Stimulated activated effector memory CD8-positive, alpha-beta T cell treated with anti-CD3 and anti-CD28 coated beads, Interleukin-12 subunit alpha, Interleukin-12 subunit beta, amount 100 ng/mL, for 72 hours (primary cell): ENCODE measurements around the gene SERPINA3.

ENCODE experiments used
- ATAC-seq: fragments of 150-1000 bp; cut with Tn5 transposase; 2 replicates; pipeline ENCODE4 v1.10.0; 2021
- DNase-seq, 2 donors: peaks; one replicate each; pipeline ENCODE4 v3.0.0; 2021 to 2022; ENCODE audit warnings: low spot score in 2 of 2
- H3K27ac Mint-ChIP-seq: one replicate; pipeline ENCODE4 v1.8.0; 2022; ENCODE audit warnings: mild to moderate bottlenecking, mixed read lengths
- H3K36me3 Mint-ChIP-seq: one replicate; pipeline ENCODE4 v1.8.0; 2022; ENCODE audit warnings: mild to moderate bottlenecking, mixed read lengths
- H3K4me1 Mint-ChIP-seq: one replicate; pipeline ENCODE4 v1.8.0; 2022; ENCODE audit warnings: mixed read lengths
- H3K4me3 Mint-ChIP-seq: one replicate; pipeline ENCODE4 v1.8.0; 2022; ENCODE audit warnings: mild to moderate bottlenecking, mixed read lengths
- H3K9me3 Mint-ChIP-seq: one replicate; pipeline ENCODE4 v1.8.0; 2022; ENCODE audit warnings: mixed read lengths

SERPINA3 gene

GRCh38 chr14:94665544-94665943, 53.4 kb downstream of the SERPINA3 start:
- peaks cover 3% of the 10 kb centered on the region for H3K9me3 Mint-ChIP-seq

GRCh38 chr14:94670692-94671285, 58.6 kb downstream of the SERPINA3 start:
- Mint-ChIP-seq H3K9me3 (no peaks in the 10 kb centered on the region), H3K27ac (no peak overlapping the region), H3K4me3 (no peak overlapping the region), H3K4me1 (no peaks in the 10 kb centered on the region), H3K36me3 (no peaks in the 10 kb centered on the region)
- ATAC-seq (no peak), DNase-seq (no peak)

More at GRCh38 chr14:94665544-94665943, 53.4 kb downstream of the SERPINA3 start:
- ATAC-seq: no peak
- Mint-ChIP-seq H3K36me3 (no peaks in the 10 kb centered on the region), H3K4me3 (no peak overlapping the region), H3K27ac (no peak overlapping the region), H3K4me1 (peaks cover 5% of the 10 kb centered on the region)
- no peak for DNase-seq

GRCh38 chr14:94671870-94672444, 59.8 kb downstream of the SERPINA3 start:
- Mint-ChIP-seq H3K4me3 (no peak overlapping the region), H3K27ac (no peak overlapping the region), H3K4me1 (no peaks in the 10 kb centered on the region), H3K9me3 (no peaks in the 10 kb centered on the region), H3K36me3 (no peaks in the 10 kb centered on the region)
- no peak for ATAC-seq
- DNase-seq: no peak

- Mint-ChIP-seq H3K9me3 (no peaks in the 10 kb centered on the region), H3K27ac (no peak overlapping the region), H3K36me3 (no peaks in the 10 kb centered on the region), H3K4me1 (no peaks in the 10 kb centered on the region), H3K4me3 (no peak overlapping the region)
- ATAC-seq (peak; percentile 25), DNase-seq (no peak)
Measured at GRCh38 chr14:94673071-94673470, 60.9 kb downstream of the SERPINA3 start.
